ENCODE results near the gene CELSR1.
"Not testable (repeated sequence)": the region's sequence is repeated elsewhere in the genome, so short reads cannot be mapped to it uniquely, and the experiment has no call there.

Gene CELSR1

DNA sequence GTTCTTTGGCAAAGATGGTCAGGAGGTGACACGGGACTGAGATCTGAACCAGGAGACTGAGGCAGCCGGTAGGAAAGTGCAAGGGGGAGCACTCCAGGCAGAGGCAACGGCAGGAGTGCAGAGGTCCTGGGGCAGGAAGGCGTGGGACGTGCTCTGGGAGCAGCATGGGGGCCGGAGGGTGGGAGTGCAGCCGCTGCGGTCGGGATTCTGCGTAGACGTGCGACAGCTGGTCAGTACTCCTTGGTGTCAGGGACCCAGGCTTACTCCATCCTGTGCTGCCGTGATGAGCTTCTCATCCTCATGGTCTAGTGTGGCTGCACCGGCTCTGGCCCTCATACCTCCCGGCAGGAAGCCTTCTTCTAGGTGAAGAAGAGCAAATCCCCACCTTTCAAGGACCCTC lies 218.8 kb downstream of the CELSR1 start:
- Histone ChIP-seq H3K79me2 (ENCODE audit: control insufficient read depth, insufficient read depth, low read length, poor library complexity) (no peaks in the 10 kb centered on the region), H2AFZ (ENCODE audit: insufficient read depth, low read length, poor library complexity) (no peak overlapping the region), H4K91ac (ENCODE audit: low read depth, low read length) (no peak overlapping the region), H3K4me1 (ENCODE audit: control insufficient read depth in 1 of 2, insufficient read depth in 2 of 2, low read length in 2 of 2) (no peaks in the 10 kb centered on the region), H3K14ac (ENCODE audit: low read length) (no peak overlapping the region), H3K18ac (ENCODE audit: low read length) (no peak overlapping the region), H4K8ac (ENCODE audit: low read depth, low read length) (no peak overlapping the region), H3K4me2 (ENCODE audit: low read length) (no peak overlapping the region), H4K12ac (ENCODE audit: low read depth, low read length) (no peak overlapping the region), H2BK5ac (ENCODE audit: low read depth, low read length, poor library complexity) (no peak overlapping the region), H3K9me3 (ENCODE audit: insufficient read depth, low read depth, low read length) (peaks cover 4% of the 10 kb centered on the region), H3K4ac (ENCODE audit: low read depth, low read length) (no peak overlapping the region), H3K23ac (ENCODE audit: low read length) (no peak overlapping the region), H3K27me3 (ENCODE audit: insufficient read depth, low read length) (no peaks in the 10 kb centered on the region), H3K4me3 (ENCODE audit: low read depth, low read length) (no peak overlapping the region), H3K79me1 (ENCODE audit: low read length) (no peaks in the 10 kb centered on the region), H3K9ac (ENCODE audit: low read length) (no peak overlapping the region), H2BK120ac (ENCODE audit: insufficient read depth, low read length, poor library complexity) (no peak overlapping the region), H3K36me3 (ENCODE audit: control insufficient read depth in 1 of 2, insufficient read depth in 2 of 2, low read length in 2 of 2) (peaks cover 59 to 61% of the 10 kb centered on the region in 2 experiments), H2AK5ac (ENCODE audit: low read length) (no peak overlapping the region), H3K27ac (ENCODE audit: low read depth, low read length) (no peak overlapping the region), H2BK12ac (ENCODE audit: low read length) (no peak overlapping the region)
- WGBS (ENCODE audit: extremely low coverage, insufficient coverage, insufficient read length): no CpG with 5 or more reads among the region's 15 CpGs
- DNase-seq: no peak

DNA sequence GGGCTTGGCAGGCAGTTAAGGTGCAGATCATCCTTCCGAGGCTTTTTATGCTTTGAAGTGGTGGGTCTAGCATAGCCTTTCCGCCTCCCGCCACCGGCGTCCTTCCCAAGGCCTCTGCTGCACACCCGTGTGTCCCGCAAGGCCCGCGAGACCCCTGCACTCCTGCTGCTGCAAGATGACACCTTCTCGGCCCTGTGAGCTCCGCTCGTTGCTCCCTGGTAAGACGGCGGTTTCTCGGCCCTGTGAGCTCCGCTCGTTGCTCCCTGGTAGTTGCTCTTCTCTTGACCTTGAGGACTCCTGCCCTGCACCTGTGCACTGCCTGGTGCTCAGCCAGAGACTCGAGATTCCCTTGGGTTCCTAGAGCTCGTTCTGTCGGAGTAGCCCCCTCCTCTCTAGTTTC lies 219.8 kb downstream of the CELSR1 start:
- no peak for DNase-seq
- no peak overlapping the region for H3K27ac ChIP-seq (ENCODE audit: low read depth, low read length)
- no CpG with 5 or more reads among the region's 20 CpGs for WGBS (ENCODE audit: extremely low coverage, insufficient coverage, insufficient read length)
- H3K4me3 ChIP-seq (ENCODE audit: low read depth, low read length): no peak overlapping the region
- no peak overlapping the region for H3K23ac ChIP-seq (ENCODE audit: low read length)
- H2BK5ac ChIP-seq (ENCODE audit: low read depth, low read length, poor library complexity): no peak overlapping the region
- no peak overlapping the region for H2AK5ac ChIP-seq (ENCODE audit: low read length)
- H3K79me1 ChIP-seq (ENCODE audit: low read length): no peaks in the 10 kb centered on the region
- no peak overlapping the region for H2BK120ac ChIP-seq (ENCODE audit: insufficient read depth, low read length, poor library complexity)
- no peak overlapping the region for H2AFZ ChIP-seq (ENCODE audit: insufficient read depth, low read length, poor library complexity)
- H3K79me2 ChIP-seq (ENCODE audit: control insufficient read depth, insufficient read depth, low read length, poor library complexity): no peaks in the 10 kb centered on the region
- H3K9me3 ChIP-seq (ENCODE audit: insufficient read depth, low read depth, low read length): peaks cover 4% of the 10 kb centered on the region
- H3K4ac ChIP-seq (ENCODE audit: low read depth, low read length): no peak overlapping the region
- no peak overlapping the region for H3K4me2 ChIP-seq (ENCODE audit: low read length)
- H3K27me3 ChIP-seq (ENCODE audit: insufficient read depth, low read length): no peaks in the 10 kb centered on the region
- no peak overlapping the region for H3K14ac ChIP-seq (ENCODE audit: low read length)
- H2BK12ac ChIP-seq (ENCODE audit: low read length): no peak overlapping the region
- H3K36me3 ChIP-seq (ENCODE audit: control insufficient read depth in 1 of 2, insufficient read depth in 2 of 2, low read length in 2 of 2): peaks cover 50 to 55% of the 10 kb centered on the region in 2 experiments
- H4K91ac ChIP-seq (ENCODE audit: low read depth, low read length): no peak overlapping the region
- H4K8ac ChIP-seq (ENCODE audit: low read depth, low read length): no peak overlapping the region
- H3K9ac ChIP-seq (ENCODE audit: low read length): no peak overlapping the region
- peak overlapping the region; percentile 37 for H3K18ac ChIP-seq (ENCODE audit: low read length)
- H4K12ac ChIP-seq (ENCODE audit: low read depth, low read length): no peak overlapping the region
- H3K4me1 ChIP-seq (ENCODE audit: control insufficient read depth in 1 of 2, insufficient read depth in 2 of 2, low read length in 2 of 2): no peaks in the 10 kb centered on the region

DNA sequence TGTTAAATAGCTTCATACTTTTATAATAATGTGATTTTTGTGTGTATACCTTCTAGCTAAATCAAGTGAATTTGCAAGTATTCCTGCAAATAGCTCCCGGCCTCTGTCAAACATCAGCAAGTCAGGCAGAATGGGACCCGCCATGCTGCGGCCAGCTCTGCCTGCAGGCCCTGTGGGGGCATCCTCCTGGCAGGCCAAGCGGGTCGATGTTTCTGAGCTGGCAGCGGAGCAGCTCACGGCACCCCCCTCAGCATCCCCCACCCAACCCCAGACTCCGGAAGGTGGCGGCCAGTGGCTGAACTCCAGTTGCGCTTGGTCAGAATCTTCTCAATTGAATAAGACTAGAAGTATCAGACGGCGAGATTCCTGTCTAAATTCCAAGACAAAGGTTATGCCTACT lies 221.4 kb downstream of the CELSR1 start:
- Histone ChIP-seq H3K79me1 (ENCODE audit: low read length) (no peaks in the 10 kb centered on the region), H3K36me3 (ENCODE audit: control insufficient read depth in 1 of 2, insufficient read depth in 2 of 2, low read length in 2 of 2) (peaks cover 43 to 50% of the 10 kb centered on the region in 2 experiments), H3K4me3 (ENCODE audit: low read depth, low read length) (no peak overlapping the region), H3K14ac (ENCODE audit: low read length) (no peak overlapping the region), H3K23ac (ENCODE audit: low read length) (no peak overlapping the region), H2BK5ac (ENCODE audit: low read depth, low read length, poor library complexity) (no peak overlapping the region), H3K79me2 (ENCODE audit: control insufficient read depth, insufficient read depth, low read length, poor library complexity) (no peaks in the 10 kb centered on the region), H3K9ac (ENCODE audit: low read length) (no peak overlapping the region), H3K27me3 (ENCODE audit: insufficient read depth, low read length) (no peaks in the 10 kb centered on the region), H3K4me2 (ENCODE audit: low read length) (no peak overlapping the region), H3K27ac (ENCODE audit: low read depth, low read length) (no peak overlapping the region), H3K4ac (ENCODE audit: low read depth, low read length) (no peak overlapping the region), H3K18ac (ENCODE audit: low read length) (no peak overlapping the region), H2BK120ac (ENCODE audit: insufficient read depth, low read length, poor library complexity) (no peak overlapping the region), H2AFZ (ENCODE audit: insufficient read depth, low read length, poor library complexity) (no peak overlapping the region), H2AK5ac (ENCODE audit: low read length) (no peak overlapping the region), H4K12ac (ENCODE audit: low read depth, low read length) (no peak overlapping the region), H4K91ac (ENCODE audit: low read depth, low read length) (no peak overlapping the region), H3K9me3 (ENCODE audit: insufficient read depth, low read depth, low read length) (peaks cover 4% of the 10 kb centered on the region), H3K4me1 (ENCODE audit: control insufficient read depth in 1 of 2, insufficient read depth in 2 of 2, low read length in 2 of 2) (no peaks in the 10 kb centered on the region), H2BK12ac (ENCODE audit: low read length) (no peak overlapping the region), H4K8ac (ENCODE audit: low read depth, low read length) (no peak overlapping the region)
- no CpG with 5 or more reads among the region's 12 CpGs for WGBS (ENCODE audit: extremely low coverage, insufficient coverage, insufficient read length)
- DNase-seq: no peak

DNA sequence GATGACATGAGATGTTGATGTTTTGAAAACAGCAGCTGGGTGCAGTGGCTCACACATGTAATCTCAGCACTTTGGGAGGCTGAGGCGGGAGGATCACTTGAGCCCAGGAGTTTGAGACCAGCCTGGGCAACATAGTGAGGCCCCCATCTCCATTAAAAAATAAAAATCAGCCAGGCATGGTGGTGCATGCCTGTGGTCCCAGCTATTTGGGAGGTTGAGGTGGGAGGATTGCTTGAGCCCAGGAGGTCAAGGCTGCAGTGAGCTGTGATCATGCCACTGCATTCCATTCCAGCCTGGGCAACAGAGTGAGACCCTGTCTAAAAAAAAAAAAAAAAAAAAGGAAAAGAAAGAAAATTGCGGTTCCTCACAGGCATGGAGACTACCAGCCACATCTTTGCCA lies 224.6 kb downstream of the CELSR1 start:
- not testable (repeated sequence) for H3K14ac ChIP-seq (ENCODE audit: low read length); H3K9ac ChIP-seq (ENCODE audit: low read length); H3K4me1 ChIP-seq (ENCODE audit: control insufficient read depth in 1 of 2, insufficient read depth in 2 of 2, low read length in 2 of 2); H3K18ac ChIP-seq (ENCODE audit: low read length); H3K79me2 ChIP-seq (ENCODE audit: control insufficient read depth, insufficient read depth, low read length, poor library complexity); H4K8ac ChIP-seq (ENCODE audit: low read depth, low read length); H4K12ac ChIP-seq (ENCODE audit: low read depth, low read length); H2AK5ac ChIP-seq (ENCODE audit: low read length); DNase-seq; H3K4me2 ChIP-seq (ENCODE audit: low read length); H3K79me1 ChIP-seq (ENCODE audit: low read length); H2AFZ ChIP-seq (ENCODE audit: insufficient read depth, low read length, poor library complexity); H3K4ac ChIP-seq (ENCODE audit: low read depth, low read length); H3K27ac ChIP-seq (ENCODE audit: low read depth, low read length); H3K23ac ChIP-seq (ENCODE audit: low read length); H2BK5ac ChIP-seq (ENCODE audit: low read depth, low read length, poor library complexity); H2BK120ac ChIP-seq (ENCODE audit: insufficient read depth, low read length, poor library complexity); H3K4me3 ChIP-seq (ENCODE audit: low read depth, low read length); H4K91ac ChIP-seq (ENCODE audit: low read depth, low read length); H3K9me3 ChIP-seq (ENCODE audit: insufficient read depth, low read depth, low read length); H3K27me3 ChIP-seq (ENCODE audit: insufficient read depth, low read length); H2BK12ac ChIP-seq (ENCODE audit: low read length)
- WGBS (ENCODE audit: extremely low coverage, insufficient coverage, insufficient read length): no CpG with 5 or more reads among the region's 2 CpGs
- H3K36me3 ChIP-seq (ENCODE audit: control insufficient read depth in 1 of 2, insufficient read depth in 2 of 2, low read length in 2 of 2): peaks cover 43 to 49% of the 10 kb centered on the region in 2 experiments

All from trophoblast cell (in vitro differentiated cells and primary cell).